Hepatocyte (in vitro differentiated cells): Measurements from ENCODE around the gene KEAP1. TPM values are rescaled to one million over a fixed set of nuclear protein-coding genes. Genes with fewer than 3 reads are reported as not detected.
A peak's percentile ranks its signal among the peaks of the same experiment; 100 is the strongest.
"Not testable (repeated sequence)": the region's sequence is repeated elsewhere in the genome, so short reads cannot be mapped to it uniquely, and the experiment has no call there.

Source experiments
- DNase-seq: peaks from one replicate; pipeline ENCODE4 v3.0.0-alpha.2; 2016; ENCODE audit warnings: low spot score
- H2AFZ ChIP-seq: fragments of 200-600 bp; sonication (generic); 2 replicates; pipeline ENCODE4 v1.6.0; 2016; ENCODE audit warnings: antibody characterized with exemption, mild to moderate bottlenecking
- H3K27ac ChIP-seq: fragments of 200-600 bp; sonication (generic); 2 replicates; pipeline ENCODE4 v1.5.1; 2016; ENCODE audit warnings: mild to moderate bottlenecking
- H3K27me3 ChIP-seq: fragments of 200-600 bp; sonication (generic); 2 replicates; pipeline ENCODE4 v1.6.1; 2016
- H3K36me3 ChIP-seq: fragments of 200-600 bp; sonication (generic); replicated peaks from 2 replicates; pipeline ENCODE4 v1.5.1; 2016; ENCODE audit warnings: low read depth; ENCODE audit not compliant: insufficient read depth
- H3K4me1 ChIP-seq: fragments of 200-600 bp; sonication (generic); 2 replicates; pipeline ENCODE4 v1.5.1; 2016; ENCODE audit warnings: mild to moderate bottlenecking, moderate library complexity; ENCODE audit not compliant: insufficient read depth
- H3K4me2 ChIP-seq: fragments of 200-600 bp; sonication (generic); 2 replicates; pipeline ENCODE4 v1.6.0; 2016
- H3K4me3 ChIP-seq: fragments of 200-600 bp; sonication (generic); 2 replicates; pipeline ENCODE4 v1.5.1; 2016; ENCODE audit warnings: mild to moderate bottlenecking
- H3K79me2 ChIP-seq: fragments of 200-600 bp; sonication (generic); 2 replicates; pipeline ENCODE4 v1.6.0; 2017; ENCODE audit warnings: mild to moderate bottlenecking
- H3K9me2 ChIP-seq: fragments of 200-600 bp; sonication (generic); replicated peaks from 2 replicates; pipeline ENCODE4 v1.6.0; 2017; ENCODE audit warnings: mild to moderate bottlenecking; ENCODE audit not compliant: insufficient read depth
- H3K9me3 ChIP-seq: fragments of 200-600 bp; sonication (generic); 2 replicates; pipeline ENCODE4 v1.5.1; 2016; ENCODE audit warnings: low read depth, mild to moderate bottlenecking
- H4K20me1 ChIP-seq: fragments of 200-600 bp; sonication (generic); 2 replicates; pipeline ENCODE4 v1.6.0; 2016; ENCODE audit warnings: mild to moderate bottlenecking; ENCODE audit not compliant: insufficient read depth, poor library complexity, severe bottlenecking
- CTCF ChIP-seq: fragments of 200-600 bp; sonication (generic); IDR thresholded peaks from 2 replicates; pipeline ENCODE4 v1.5.1; 2016; ENCODE audit warnings: antibody characterized with exemption, mild to moderate bottlenecking; ENCODE audit not compliant: poor library complexity
- EZH2 ChIP-seq: fragments of 200-600 bp; sonication (generic); IDR thresholded peaks from 2 replicates; pipeline ENCODE4 v1.6.1; 2016; ENCODE audit warnings: antibody characterized with exemption, mild to moderate bottlenecking, borderline replicate concordance
- EZH2phosphoT487 ChIP-seq: fragments of 200-600 bp; sonication (generic); IDR thresholded peaks from one replicate; pipeline ENCODE4 v1.6.1; 2018; ENCODE audit warnings: antibody characterized with exemption, mild to moderate bottlenecking, low read depth, moderate library complexity; ENCODE audit not compliant: unreplicated experiment, severe bottlenecking
- WGBS: methylation state at CpG from one replicate; pipeline ENCODE4 v1.1.6; 2016; ENCODE audit warnings: low lambda C conversion rate; ENCODE audit errors: missing lambda C conversion rate; 5-methylcytosine and 5-hydroxymethylcytosine counted together
- polyA plus RNA-seq: library from polyadenylated mRNA; unstranded; fragments of >200 nt; fragmentation: Nextera tagmentation; extraction: Ambion mirVana; gene quantifications from 2 replicates; pipeline ENCODE4 v1.2.1, GENCODE V29; 2016
- total RNA-seq: library from RNA; depleted of rRNA; stranded (reverse); fragments of >200 nt; gene quantifications from 2 replicates; pipeline ENCODE4 v1.2.3, GENCODE V29; 2014

The KEAP1 gene
- total and polyA plus RNA-seq, 2 experiments from 2014 or later, result 48.2 to 66.8 TPM

DNA sequence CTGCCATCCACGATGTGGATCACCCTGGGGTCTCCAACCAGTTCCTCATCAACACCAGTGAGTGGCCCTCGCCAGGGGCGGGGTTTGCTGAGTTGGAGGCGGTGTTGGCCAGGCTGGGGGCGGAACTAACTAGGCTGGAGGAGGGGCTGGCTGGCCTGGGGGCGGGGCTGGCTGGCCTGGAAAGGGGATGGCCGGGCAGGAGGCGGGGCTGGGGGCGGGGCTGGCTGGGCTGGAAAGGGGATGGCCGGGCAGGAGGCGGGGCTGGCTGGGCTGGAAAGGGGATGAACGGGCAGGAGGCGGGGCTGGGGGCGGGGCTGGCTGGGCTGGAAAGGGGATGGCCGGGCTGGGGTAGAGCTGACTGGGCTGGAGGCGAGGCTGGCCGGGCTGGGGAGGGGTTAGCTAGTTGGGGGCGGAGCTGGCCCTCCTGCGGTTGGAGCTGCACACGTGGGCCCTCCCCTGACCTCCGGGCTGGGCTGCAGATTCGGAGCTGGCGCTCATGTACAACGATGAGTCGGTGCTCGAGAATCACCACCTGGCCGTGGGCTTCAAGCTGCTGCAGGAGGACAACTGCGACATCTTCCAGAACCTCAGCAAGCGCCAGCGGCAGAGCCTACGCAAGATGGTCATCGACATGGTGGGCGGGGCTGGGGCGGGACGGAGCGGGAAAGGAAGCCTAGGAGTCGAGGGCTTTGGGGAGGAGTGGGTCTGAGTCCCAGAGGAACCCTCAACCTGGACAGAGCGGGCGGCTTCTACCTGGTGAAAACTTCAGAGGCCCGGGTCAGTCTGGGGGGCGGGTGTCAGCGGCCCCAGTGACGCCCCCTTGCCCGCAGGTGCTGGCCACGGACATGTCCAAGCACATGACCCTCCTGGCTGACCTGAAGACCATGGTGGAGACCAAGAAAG, 41.9 kb downstream of the KEAP1 start:
- peak; percentile 96 for DNase-seq
- Histone ChIP-seq H3K4me3 (no peak overlapping the region), H3K4me2 (peak overlapping the region; percentile 86), H3K27me3 (no peaks in the 10 kb centered on the region), H3K4me1 (peaks cover 5% of the 10 kb centered on the region), H3K9me3 (no peaks in the 10 kb centered on the region), H3K27ac (no peak overlapping the region), H3K36me3 (no peaks in the 10 kb centered on the region), H4K20me1 (no peaks in the 10 kb centered on the region), H2AFZ (peak overlapping the region; percentile 47), H3K9me2 (no peaks in the 10 kb centered on the region), H3K79me2 (no peaks in the 10 kb centered on the region)
- 8% methylated on average over 28 of the region's 45 CpGs for WGBS
- TF ChIP-seq EZH2phosphoT487 (no peak), EZH2 (no peak), CTCF (no peak)

DNA sequence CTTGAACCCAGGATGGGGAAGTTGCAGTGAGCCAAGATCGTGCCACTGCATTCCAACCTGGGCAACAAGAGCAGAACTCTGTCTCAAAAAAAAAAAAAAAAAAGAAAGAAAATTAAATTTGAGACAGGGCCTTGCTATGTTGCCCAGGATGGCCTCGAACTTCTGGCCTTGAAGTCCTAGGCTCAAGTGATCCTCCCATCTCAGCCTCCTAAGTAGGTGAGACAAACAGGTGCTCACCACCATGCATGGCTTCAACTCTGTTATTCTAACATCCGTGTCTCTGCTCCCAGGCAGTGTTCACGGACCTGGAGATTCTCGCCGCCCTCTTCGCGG, 42.5 kb downstream of the KEAP1 start:
- Histone ChIP-seq H3K4me2 (peak overlapping the region; percentile 57), H3K36me3 (no peaks in the 10 kb centered on the region), H3K27me3 (no peaks in the 10 kb centered on the region), H4K20me1 (no peaks in the 10 kb centered on the region), H3K79me2 (no peaks in the 10 kb centered on the region), H3K9me3 (no peaks in the 10 kb centered on the region), H3K27ac (no peak overlapping the region), H3K4me3 (no peak overlapping the region), H3K9me2 (no peaks in the 10 kb centered on the region), H3K4me1 (peaks cover 5% of the 10 kb centered on the region), H2AFZ (no peak overlapping the region)
- WGBS, result 49% methylated on average over 8 of the region's 8 CpGs
- no peak for TF ChIP-seq EZH2phosphoT487
- TF ChIP-seq EZH2, result no peak
- no peak for TF ChIP-seq CTCF
- DNase-seq, result no peak

GRCh38 chr19:10458733-10459132, 44.4 kb downstream of the KEAP1 start:
- not testable (repeated sequence) for H3K36me3 ChIP-seq, H3K79me2 ChIP-seq, H4K20me1 ChIP-seq, H3K4me1 ChIP-seq, H3K4me2 ChIP-seq, H2AFZ ChIP-seq, H3K9me2 ChIP-seq, H3K27ac ChIP-seq, DNase-seq, H3K27me3 ChIP-seq, H3K9me3 ChIP-seq, H3K4me3 ChIP-seq
- WGBS, result 91% methylated on average over 7 of the region's 7 CpGs

DNA sequence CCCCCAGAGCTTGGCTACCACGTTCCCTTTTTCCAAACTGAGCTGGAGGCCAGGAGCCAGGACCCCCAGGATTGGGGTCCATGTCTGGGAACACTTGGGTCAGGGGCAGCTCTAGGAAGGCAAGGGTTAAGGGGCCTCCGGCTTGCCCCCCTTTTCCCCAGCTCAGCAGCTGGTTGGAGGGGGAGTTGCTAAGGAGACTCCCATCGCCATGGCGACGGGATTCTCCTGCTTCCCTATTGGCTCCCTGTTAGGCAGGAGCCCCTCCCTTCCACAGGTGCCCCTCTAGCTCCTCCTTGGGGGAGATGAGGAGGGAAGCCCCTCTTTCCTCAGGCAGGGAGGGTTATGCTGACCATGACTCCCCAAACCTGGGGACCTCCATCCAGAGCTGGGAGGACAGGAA, 48.9 kb downstream of the KEAP1 start:
- no peak overlapping the region for H3K4me3 ChIP-seq
- no peaks in the 10 kb centered on the region for H3K27me3 ChIP-seq
- no peak overlapping the region for H3K4me2 ChIP-seq
- H3K9me3 ChIP-seq, result no peaks in the 10 kb centered on the region
- H3K79me2 ChIP-seq, result no peaks in the 10 kb centered on the region
- H2AFZ ChIP-seq, result no peak overlapping the region
- WGBS, result 58% methylated on average over 5 of the region's 5 CpGs
- DNase-seq, result no peak
- H3K4me1 ChIP-seq, result no peaks in the 10 kb centered on the region
- no peak for TF ChIP-seq CTCF
- no peak for TF ChIP-seq EZH2
- no peak for TF ChIP-seq EZH2phosphoT487
- H4K20me1 ChIP-seq, result no peaks in the 10 kb centered on the region
- no peak overlapping the region for H3K27ac ChIP-seq
- H3K36me3 ChIP-seq, result no peaks in the 10 kb centered on the region
- no peaks in the 10 kb centered on the region for H3K9me2 ChIP-seq
